ENCODE measurements around the gene IQGAP2.

- TF ChIP-seq, protein P1, sequence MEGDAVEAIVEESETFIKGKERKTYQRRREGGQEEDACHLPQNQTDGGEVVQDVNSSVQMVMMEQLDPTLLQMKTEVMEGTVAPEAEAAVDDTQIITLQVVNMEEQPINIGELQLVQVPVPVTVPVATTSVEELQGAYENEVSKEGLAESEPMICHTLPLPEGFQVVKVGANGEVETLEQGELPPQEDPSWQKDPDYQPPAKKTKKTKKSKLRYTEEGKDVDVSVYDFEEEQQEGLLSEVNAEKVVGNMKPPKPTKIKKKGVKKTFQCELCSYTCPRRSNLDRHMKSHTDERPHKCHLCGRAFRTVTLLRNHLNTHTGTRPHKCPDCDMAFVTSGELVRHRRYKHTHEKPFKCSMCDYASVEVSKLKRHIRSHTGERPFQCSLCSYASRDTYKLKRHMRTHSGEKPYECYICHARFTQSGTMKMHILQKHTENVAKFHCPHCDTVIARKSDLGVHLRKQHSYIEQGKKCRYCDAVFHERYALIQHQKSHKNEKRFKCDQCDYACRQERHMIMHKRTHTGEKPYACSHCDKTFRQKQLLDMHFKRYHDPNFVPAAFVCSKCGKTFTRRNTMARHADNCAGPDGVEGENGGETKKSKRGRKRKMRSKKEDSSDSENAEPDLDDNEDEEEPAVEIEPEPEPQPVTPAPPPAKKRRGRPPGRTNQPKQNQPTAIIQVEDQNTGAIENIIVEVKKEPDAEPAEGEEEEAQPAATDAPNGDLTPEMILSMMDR (IDR thresholded peaks at IDR 0.05), result no peak
- TF ChIP-seq POLR2AphosphoS5 (IDR thresholded peaks at IDR 0.05; ENCODE audit: low read depth, low read length) (no peak), SIN3A (IDR thresholded peaks at IDR 0.05; ENCODE audit: borderline replicate concordance, insufficient read depth, low read depth, low read length) (no peak), REST (IDR thresholded peaks at IDR 0.05; ENCODE audit: insufficient read depth in 1 of 2, low read depth in 2 of 2, low read length in 1 of 2) (no peak)
Observed at GRCh38 chr5:76663573-76663972, 260.5 kb downstream of the IQGAP2 start.
